ENCODE results near the gene SPOCK3.

- TF ChIP-seq CTCF (IDR thresholded peaks at IDR 0.05) (no peak), ZNF138 (CRISPR knock-in tag; conservative IDR thresholded peaks at IDR 0.05) (no peak), ZNF263 (CRISPR knock-in tag; IDR thresholded peaks at IDR 0.05; ENCODE audit: low read depth) (no peak), ZMAT4 (CRISPR knock-in tag; IDR thresholded peaks at IDR 0.05) (no peak), TEAD4 (CRISPR knock-in tag; IDR thresholded peaks at IDR 0.05) (no peak), NR2C2 (CRISPR knock-in tag; IDR thresholded peaks at IDR 0.05) (no peak), JUN (CRISPR knock-in tag; IDR thresholded peaks at IDR 0.05) (no peak)
- TF ChIP-seq, protein P1, sequence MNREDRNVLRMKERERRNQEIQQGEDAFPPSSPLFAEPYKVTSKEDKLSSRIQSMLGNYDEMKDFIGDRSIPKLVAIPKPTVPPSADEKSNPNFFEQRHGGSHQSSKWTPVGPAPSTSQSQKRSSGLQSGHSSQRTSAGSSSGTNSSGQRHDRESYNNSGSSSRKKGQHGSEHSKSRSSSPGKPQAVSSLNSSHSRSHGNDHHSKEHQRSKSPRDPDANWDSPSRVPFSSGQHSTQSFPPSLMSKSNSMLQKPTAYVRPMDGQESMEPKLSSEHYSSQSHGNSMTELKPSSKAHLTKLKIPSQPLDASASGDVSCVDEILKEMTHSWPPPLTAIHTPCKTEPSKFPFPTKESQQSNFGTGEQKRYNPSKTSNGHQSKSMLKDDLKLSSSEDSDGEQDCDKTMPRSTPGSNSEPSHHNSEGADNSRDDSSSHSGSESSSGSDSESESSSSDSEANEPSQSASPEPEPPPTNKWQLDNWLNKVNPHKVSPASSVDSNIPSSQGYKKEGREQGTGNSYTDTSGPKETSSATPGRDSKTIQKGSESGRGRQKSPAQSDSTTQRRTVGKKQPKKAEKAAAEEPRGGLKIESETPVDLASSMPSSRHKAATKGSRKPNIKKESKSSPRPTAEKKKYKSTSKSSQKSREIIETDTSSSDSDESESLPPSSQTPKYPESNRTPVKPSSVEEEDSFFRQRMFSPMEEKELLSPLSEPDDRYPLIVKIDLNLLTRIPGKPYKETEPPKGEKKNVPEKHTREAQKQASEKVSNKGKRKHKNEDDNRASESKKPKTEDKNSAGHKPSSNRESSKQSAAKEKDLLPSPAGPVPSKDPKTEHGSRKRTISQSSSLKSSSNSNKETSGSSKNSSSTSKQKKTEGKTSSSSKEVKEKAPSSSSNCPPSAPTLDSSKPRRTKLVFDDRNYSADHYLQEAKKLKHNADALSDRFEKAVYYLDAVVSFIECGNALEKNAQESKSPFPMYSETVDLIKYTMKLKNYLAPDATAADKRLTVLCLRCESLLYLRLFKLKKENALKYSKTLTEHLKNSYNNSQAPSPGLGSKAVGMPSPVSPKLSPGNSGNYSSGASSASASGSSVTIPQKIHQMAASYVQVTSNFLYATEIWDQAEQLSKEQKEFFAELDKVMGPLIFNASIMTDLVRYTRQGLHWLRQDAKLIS (CRISPR knock-in tag; IDR thresholded peaks at IDR 0.05; ENCODE audit: borderline replicate concordance), result no peak
Measured at GRCh38 chr4:166903408-166903807, 330.9 kb downstream of the SPOCK3 start.

Measured in WTC11 (cell line).